PFSK-1 (cell line): ENCODE data around the gene CENPU.

Experiments used
- TAF1 ChIP-seq: IDR thresholded peaks from 2 replicates; pipeline ENCODE4 v1.6.1; 2012; ENCODE audit warnings: low read length, control low read depth, borderline replicate concordance; ENCODE audit not compliant: insufficient read depth
- TF ChIP-seq, protein P1 (sequence below), 2 experiments: IDR thresholded peaks; 2 replicates each; pipeline versions ENCODE4 v1.6.1 to v1.8.0; 2011 to 2012; ENCODE audit warnings: low read depth in 2 of 2, low read length in 2 of 2, control low read depth in 1 of 2, inconsistent platforms in 1 of 2, mild to moderate bottlenecking in 1 of 2, moderate library complexity in 1 of 2; ENCODE audit not compliant: insufficient read depth in 1 of 2

DNA sequence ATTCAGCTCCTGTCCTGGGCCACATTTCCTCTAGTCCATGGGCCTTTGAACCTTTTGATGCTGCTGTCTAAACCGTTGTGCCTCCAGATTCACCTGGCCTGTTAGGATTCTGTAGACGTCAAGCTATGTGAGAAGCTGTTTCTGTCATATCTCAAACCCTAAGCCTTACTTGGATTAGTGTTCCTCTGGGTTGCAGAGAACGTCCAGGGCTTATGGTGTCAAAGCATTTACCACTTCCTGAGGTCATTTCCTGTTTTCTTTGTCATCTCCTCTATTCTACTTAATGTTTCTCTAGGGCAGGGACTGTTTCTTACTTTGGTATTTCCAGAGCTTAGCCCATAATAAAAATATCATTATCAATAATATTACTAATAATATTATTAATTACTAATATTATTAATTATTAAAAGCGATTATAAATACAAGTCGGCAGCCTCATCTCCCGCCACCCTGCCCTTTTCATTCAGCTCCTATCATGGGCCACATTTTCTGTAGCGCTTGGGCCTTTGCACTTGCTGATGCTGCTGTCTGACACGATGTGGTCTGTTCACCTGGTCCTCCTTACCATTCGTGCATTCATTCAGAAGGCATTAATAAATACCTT is 65.3 kb downstream of the CENPU start:
- no peak for TF ChIP-seq TAF1
- TF ChIP-seq, protein P1, sequence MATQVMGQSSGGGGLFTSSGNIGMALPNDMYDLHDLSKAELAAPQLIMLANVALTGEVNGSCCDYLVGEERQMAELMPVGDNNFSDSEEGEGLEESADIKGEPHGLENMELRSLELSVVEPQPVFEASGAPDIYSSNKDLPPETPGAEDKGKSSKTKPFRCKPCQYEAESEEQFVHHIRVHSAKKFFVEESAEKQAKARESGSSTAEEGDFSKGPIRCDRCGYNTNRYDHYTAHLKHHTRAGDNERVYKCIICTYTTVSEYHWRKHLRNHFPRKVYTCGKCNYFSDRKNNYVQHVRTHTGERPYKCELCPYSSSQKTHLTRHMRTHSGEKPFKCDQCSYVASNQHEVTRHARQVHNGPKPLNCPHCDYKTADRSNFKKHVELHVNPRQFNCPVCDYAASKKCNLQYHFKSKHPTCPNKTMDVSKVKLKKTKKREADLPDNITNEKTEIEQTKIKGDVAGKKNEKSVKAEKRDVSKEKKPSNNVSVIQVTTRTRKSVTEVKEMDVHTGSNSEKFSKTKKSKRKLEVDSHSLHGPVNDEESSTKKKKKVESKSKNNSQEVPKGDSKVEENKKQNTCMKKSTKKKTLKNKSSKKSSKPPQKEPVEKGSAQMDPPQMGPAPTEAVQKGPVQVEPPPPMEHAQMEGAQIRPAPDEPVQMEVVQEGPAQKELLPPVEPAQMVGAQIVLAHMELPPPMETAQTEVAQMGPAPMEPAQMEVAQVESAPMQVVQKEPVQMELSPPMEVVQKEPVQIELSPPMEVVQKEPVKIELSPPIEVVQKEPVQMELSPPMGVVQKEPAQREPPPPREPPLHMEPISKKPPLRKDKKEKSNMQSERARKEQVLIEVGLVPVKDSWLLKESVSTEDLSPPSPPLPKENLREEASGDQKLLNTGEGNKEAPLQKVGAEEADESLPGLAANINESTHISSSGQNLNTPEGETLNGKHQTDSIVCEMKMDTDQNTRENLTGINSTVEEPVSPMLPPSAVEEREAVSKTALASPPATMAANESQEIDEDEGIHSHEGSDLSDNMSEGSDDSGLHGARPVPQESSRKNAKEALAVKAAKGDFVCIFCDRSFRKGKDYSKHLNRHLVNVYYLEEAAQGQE (IDR thresholded peaks at IDR 0.05; ENCODE audit: insufficient read depth in 1 of 2, low read depth in 2 of 2, low read length in 2 of 2), result no peak
